B cell (primary cell): ENCODE results near the gene CYP4F2. TPM values are rescaled to one million over a fixed set of nuclear protein-coding genes. Genes with fewer than 3 reads are reported as not detected.

ENCODE experiments used
- ATAC-seq: fragments of 200-7000 bp; cut with Tn5 transposase; one replicate; pipeline ENCODE4 v1.10.0; 2021; ENCODE audit warnings: low read depth, mild to moderate bottlenecking, moderate number of reproducible peaks, moderate library complexity
- CTCF ChIA-PET: fragments of 350-600 bp; sonication (Branson Sonifier 250); formaldehyde crosslinking; loops from one replicate; lab custom pipeline; 2021; ENCODE audit warnings: antibody characterized with exemption, inconsistent platforms; lab: Charles Lee
- POLR2A ChIA-PET: fragments of 350-600 bp; sonication (Branson Sonifier 250); formaldehyde crosslinking; loops from one replicate; lab custom pipeline; 2021; ENCODE audit warnings: antibody characterized with exemption; lab: Charles Lee
- DNase-seq: peaks from one replicate; pipeline ENCODE4 v3.0.0; 2013
- H2AFZ ChIP-seq: 2 replicates; pipeline ENCODE4 v1.6.1; 2012; ENCODE audit warnings: mild to moderate bottlenecking, low read depth, low read length; ENCODE audit not compliant: insufficient read depth, poor library complexity, severe bottlenecking
- H3K27ac ChIP-seq, 2 donors: 1 replicate in 1 of 2; 2 replicates in 1 of 2; pipeline ENCODE4 v1.5.1; 2012 to 2013; ENCODE audit warnings: low read length in 2 of 2, mild to moderate bottlenecking in 2 of 2, moderate library complexity in 1 of 2
- H3K27me3 ChIP-seq, 4 experiments: fragments of 200-600 bp in 1 of 4; sonication (generic) in 1 of 4; replicated peaks in 1 of 4; 1 replicate in 2 of 4; 2 replicates in 2 of 4; pipeline versions ENCODE4 v1.6.1 to v1.7.0; 2013 to 2016; ENCODE audit warnings: low read length in 3 of 4, mild to moderate bottlenecking in 2 of 4, mixed read lengths in 1 of 4, moderate library complexity in 1 of 4; ENCODE audit not compliant: insufficient read depth in 4 of 4, control insufficient read depth in 3 of 4; ENCODE audit errors: control extremely low read depth in 1 of 4
- H3K36me3 ChIP-seq, 2 experiments: replicated peaks in 1 of 2; 1 replicate in 1 of 2; 2 replicates in 1 of 2; pipeline versions ENCODE4 v1.6.1 to v1.7.1; 2013; ENCODE audit warnings: low read length in 1 of 2; ENCODE audit not compliant: insufficient read depth in 2 of 2, control insufficient read depth in 1 of 2; ENCODE audit errors: control extremely low read depth in 1 of 2, extremely low read depth in 1 of 2
- H3K4me1 ChIP-seq, 2 donors: fragments of 200-600 bp in 1 of 2; sonication (generic) in 1 of 2; 1 replicate in 1 of 2; 2 replicates in 1 of 2; pipeline versions ENCODE4 v1.5.1 to v1.6.1; 2013 to 2017; ENCODE audit warnings: low read length in 2 of 2; ENCODE audit not compliant: control insufficient read depth in 2 of 2, insufficient read depth in 2 of 2
- H3K4me2 ChIP-seq: replicated peaks from 2 replicates; pipeline ENCODE3; 2012; ENCODE audit warnings: mild to moderate bottlenecking, low read depth, low read length; ENCODE audit not compliant: poor library complexity, severe bottlenecking
- H3K4me3 ChIP-seq, 5 experiments: fragments of 200-600 bp in 1 of 5; sonication (generic) in 1 of 5; 1 replicate in 3 of 5; 2 replicates in 2 of 5; pipeline versions ENCODE4 v1.5.1 to v1.7.0; 2011 to 2016; ENCODE audit warnings: low read length in 4 of 5, mild to moderate bottlenecking in 4 of 5, low read depth in 2 of 5, control low read depth in 1 of 5, moderate library complexity in 1 of 5; ENCODE audit not compliant: insufficient read depth in 1 of 5; ENCODE audit errors: control extremely low read depth in 1 of 5, extremely low read depth in 1 of 5
- H3K79me2 ChIP-seq: fragments of 200-600 bp; sonication (generic); one replicate; pipeline ENCODE4 v1.6.0; 2016; ENCODE audit warnings: low read length; ENCODE audit not compliant: control insufficient read depth, insufficient read depth
- H3K9ac ChIP-seq: fragments of 200-600 bp; sonication (generic); 2 replicates; pipeline ENCODE4 v1.6.1; 2017; ENCODE audit warnings: mild to moderate bottlenecking, low read length, moderate library complexity
- H3K9me3 ChIP-seq, 3 donors: one replicate each; pipeline versions ENCODE4 v1.6.1 to v1.7.1; 2013; ENCODE audit warnings: low read length in 2 of 3; ENCODE audit not compliant: control insufficient read depth in 2 of 3, insufficient read depth in 1 of 3; ENCODE audit errors: control extremely low read depth in 1 of 3
- H4K20me1 ChIP-seq: 2 replicates; pipeline ENCODE4 v1.6.0; 2012; ENCODE audit warnings: mild to moderate bottlenecking, low read length; ENCODE audit not compliant: insufficient read depth, control insufficient read depth, poor library complexity, severe bottlenecking
- H3K27ac Mint-ChIP-seq: one replicate; pipeline ENCODE4 v1.8.0; 2021; ENCODE audit warnings: mixed read lengths
- H3K27me3 Mint-ChIP-seq: one replicate; pipeline ENCODE4 v1.8.0; 2021; ENCODE audit warnings: mixed read lengths
- H3K4me1 Mint-ChIP-seq: one replicate; pipeline ENCODE4 v1.8.0; 2021; ENCODE audit warnings: mixed read lengths
- H3K4me3 Mint-ChIP-seq: one replicate; pipeline ENCODE4 v1.8.0; 2021; ENCODE audit warnings: mixed read lengths
- H3K9me3 Mint-ChIP-seq: one replicate; pipeline ENCODE4 v1.8.0; 2022; ENCODE audit warnings: mixed read lengths; ENCODE audit not compliant: insufficient read depth
- EZH2 ChIP-seq: IDR thresholded peaks from 2 replicates; pipeline ENCODE4 v1.6.1; 2012; ENCODE audit warnings: borderline replicate concordance, low read depth, mild to moderate bottlenecking, moderate library complexity, low read length; ENCODE audit not compliant: insufficient read depth, poor library complexity, severe bottlenecking
- WGBS: methylation state at CpG from one replicate; pipeline ENCODE4 v1.1.5; 2013; ENCODE audit warnings: missing lambda C conversion rate; ENCODE audit not compliant: insufficient coverage; 5-methylcytosine and 5-hydroxymethylcytosine counted together
- intact Hi-C: fragments of 100-400 bp; cut with micrococcal nuclease; formaldehyde crosslinking; loops from one replicate; pipeline ENCODE4 v1.10.0; 2022
- polyA plus RNA-seq: library from polyadenylated mRNA; depleted of rRNA; stranded (reverse); fragments of >200 nt; gene quantifications from 2 replicates; pipeline ENCODE4 v1.2.3, GENCODE V29; 2012
- total RNA-seq, 2 donors: library from RNA; stranded (reverse); fragments of 120-200 nt in 1 of 2; gene quantifications; 1 replicate in 1 of 2; 2 replicates in 1 of 2; pipeline versions ENCODE4 v1.2.3 to v1.2.4, GENCODE V29; 2013 to 2022
- TF ChIP-seq, protein P1 (sequence below): fragments of 200-600 bp; IDR thresholded peaks from one replicate; pipeline ENCODE4 v1.8.0; 2022; ENCODE audit warnings: antibody characterized with exemption, mild to moderate bottlenecking

CYP4F2 gene
- total and polyA plus RNA-seq, 2 donors (not counting 1 experiment from before 2014, with no cell fraction given), result not detected

DNA sequence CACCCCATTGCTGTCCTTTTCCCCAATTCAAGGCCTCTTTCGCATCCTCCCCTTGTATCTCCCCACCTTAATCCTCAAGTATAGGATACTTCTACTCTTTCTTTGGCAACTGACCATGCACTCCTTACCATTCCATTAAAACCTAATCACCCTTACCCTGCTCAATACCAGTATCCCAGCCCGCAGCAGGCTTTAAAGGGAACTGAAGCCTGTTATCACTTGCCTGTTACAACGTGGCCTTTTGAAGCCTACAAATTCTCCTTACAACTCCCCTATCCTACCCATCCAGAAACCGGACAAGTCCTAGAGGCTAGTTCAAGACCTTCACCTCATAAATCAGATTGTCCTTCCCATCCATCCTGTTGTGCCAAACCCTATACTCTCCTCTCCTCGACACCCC lies 66.2 kb downstream of the CYP4F2 start:
- DNase-seq (no peak), ATAC-seq (no peak)
- CTCF ChIA-PET, result no interaction called here
- intact Hi-C loops, result no loop called here
- TF ChIP-seq, protein P1, sequence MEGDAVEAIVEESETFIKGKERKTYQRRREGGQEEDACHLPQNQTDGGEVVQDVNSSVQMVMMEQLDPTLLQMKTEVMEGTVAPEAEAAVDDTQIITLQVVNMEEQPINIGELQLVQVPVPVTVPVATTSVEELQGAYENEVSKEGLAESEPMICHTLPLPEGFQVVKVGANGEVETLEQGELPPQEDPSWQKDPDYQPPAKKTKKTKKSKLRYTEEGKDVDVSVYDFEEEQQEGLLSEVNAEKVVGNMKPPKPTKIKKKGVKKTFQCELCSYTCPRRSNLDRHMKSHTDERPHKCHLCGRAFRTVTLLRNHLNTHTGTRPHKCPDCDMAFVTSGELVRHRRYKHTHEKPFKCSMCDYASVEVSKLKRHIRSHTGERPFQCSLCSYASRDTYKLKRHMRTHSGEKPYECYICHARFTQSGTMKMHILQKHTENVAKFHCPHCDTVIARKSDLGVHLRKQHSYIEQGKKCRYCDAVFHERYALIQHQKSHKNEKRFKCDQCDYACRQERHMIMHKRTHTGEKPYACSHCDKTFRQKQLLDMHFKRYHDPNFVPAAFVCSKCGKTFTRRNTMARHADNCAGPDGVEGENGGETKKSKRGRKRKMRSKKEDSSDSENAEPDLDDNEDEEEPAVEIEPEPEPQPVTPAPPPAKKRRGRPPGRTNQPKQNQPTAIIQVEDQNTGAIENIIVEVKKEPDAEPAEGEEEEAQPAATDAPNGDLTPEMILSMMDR, result no peak
- no peak for TF ChIP-seq EZH2
- WGBS, result 81% methylated on average over 5 of the region's 5 CpGs
- H2AFZ ChIP-seq, result no peak overlapping the region
- no peak overlapping the region for H3K4me3 ChIP-seq
- no peaks in the 10 kb centered on the region for H4K20me1 ChIP-seq
- no peak overlapping the region for H3K4me3 Mint-ChIP-seq
- H3K27ac ChIP-seq, result no peak overlapping the region
- H3K4me1 Mint-ChIP-seq, result peaks cover 6% of the 10 kb centered on the region
- H3K36me3 ChIP-seq, result no peaks in the 10 kb centered on the region
- H3K4me2 ChIP-seq, result no peak overlapping the region
- H3K79me2 ChIP-seq, result no peaks in the 10 kb centered on the region
- POLR2A ChIA-PET, result no interaction called here
- no peaks in the 10 kb centered on the region for H3K9me3 ChIP-seq
- H3K9ac ChIP-seq, result no peak overlapping the region
- no peak overlapping the region for H3K27ac Mint-ChIP-seq
- no peaks in the 10 kb centered on the region for H3K27me3 ChIP-seq
- H3K4me1 ChIP-seq, result peaks cover 7 to 8% of the 10 kb centered on the region in 2 donors
- H3K9me3 Mint-ChIP-seq, result no peaks in the 10 kb centered on the region
- H3K27me3 Mint-ChIP-seq, result peaks cover 18% of the 10 kb centered on the region

DNA sequence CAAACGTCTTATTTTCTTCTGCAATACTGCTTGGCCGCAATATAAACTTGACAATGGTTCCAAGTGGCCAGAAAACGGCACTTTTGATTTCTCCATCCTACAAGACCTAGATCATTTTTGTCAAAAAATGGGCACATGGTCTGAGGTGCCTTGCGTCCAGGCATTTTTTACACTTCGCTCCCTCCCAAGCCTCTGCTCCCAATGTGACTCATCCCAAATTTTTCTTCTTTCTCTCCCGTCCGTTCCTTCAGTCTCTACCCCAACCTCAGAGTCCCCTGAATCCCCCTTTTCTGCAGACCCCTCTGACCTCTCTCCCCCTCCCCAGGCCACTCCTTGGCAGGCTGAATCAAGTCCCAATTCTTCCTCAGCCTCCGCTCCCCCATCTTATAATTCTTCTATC lies 68.1 kb downstream of the CYP4F2 start:
- no peaks in the 10 kb centered on the region for H3K27me3 ChIP-seq
- H3K27ac Mint-ChIP-seq, result no peak overlapping the region
- WGBS, result 92% methylated on average over 6 of the region's 8 CpGs
- H3K9me3 ChIP-seq, result no peaks in the 10 kb centered on the region
- no peak overlapping the region for H3K4me3 ChIP-seq
- intact Hi-C loops, result no loop called here
- H3K4me2 ChIP-seq, result no peak overlapping the region
- no peak overlapping the region for H3K4me3 Mint-ChIP-seq
- H3K79me2 ChIP-seq, result no peaks in the 10 kb centered on the region
- no peaks in the 10 kb centered on the region for H4K20me1 ChIP-seq
- ChIA-PET CTCF (no interaction called here), POLR2A (no interaction called here)
- H3K4me1 ChIP-seq, result no peaks in the 10 kb centered on the region
- no peaks in the 10 kb centered on the region for H3K4me1 Mint-ChIP-seq
- H3K9ac ChIP-seq, result no peak overlapping the region
- no peak overlapping the region for H2AFZ ChIP-seq
- no peak overlapping the region for H3K27ac ChIP-seq
- DNase-seq, result no peak
- no peak for ATAC-seq
- no peak for TF ChIP-seq EZH2
- TF ChIP-seq, protein P1, result no peak
- no peaks in the 10 kb centered on the region for H3K9me3 Mint-ChIP-seq
- no peaks in the 10 kb centered on the region for H3K36me3 ChIP-seq
- H3K27me3 Mint-ChIP-seq, result peaks cover 18% of the 10 kb centered on the region
